ENCODE measurements around the gene BMP8B.

The BMP8B gene

DNA sequence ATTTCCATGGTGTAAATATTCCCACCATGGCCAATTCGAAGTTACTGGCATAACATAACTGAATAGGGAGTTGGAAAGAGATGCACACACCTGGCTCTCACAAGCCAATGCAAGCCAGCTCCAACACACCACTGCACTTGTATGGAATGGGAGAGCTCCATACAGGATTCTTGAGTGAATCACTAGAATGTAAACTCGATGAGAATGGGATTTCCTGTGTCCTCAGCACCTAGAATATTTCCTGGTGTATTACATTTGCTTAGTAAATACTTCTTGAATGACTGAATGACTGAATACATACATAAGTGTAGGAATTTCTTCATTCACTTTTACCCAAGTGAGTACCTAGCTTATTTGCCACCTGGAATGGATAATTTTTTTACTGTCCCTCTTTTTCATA lies 66.2 kb downstream of the BMP8B start:
- no peak for DNase-seq (ENCODE audit: low read depth)

DNA sequence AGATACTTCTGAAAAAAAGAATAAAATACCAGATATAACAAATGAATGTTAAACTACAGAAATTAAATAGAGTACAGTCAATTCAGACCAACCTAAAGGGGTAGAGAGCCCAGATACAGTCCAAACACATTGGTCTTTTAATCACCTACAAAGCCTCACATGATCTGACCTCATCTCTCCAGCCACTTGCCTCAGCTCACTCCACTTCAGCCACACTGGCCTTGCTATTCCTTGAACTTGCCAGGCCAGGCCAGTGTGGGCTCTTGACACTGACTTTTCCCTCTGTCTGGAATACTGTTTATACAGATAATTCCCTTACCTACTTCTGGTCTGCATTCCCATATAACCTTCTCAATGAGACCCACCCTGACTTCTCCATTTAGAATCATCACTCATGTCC lies 67.0 kb downstream of the BMP8B start:
- no peak for DNase-seq (ENCODE audit: low read depth)

DNA sequence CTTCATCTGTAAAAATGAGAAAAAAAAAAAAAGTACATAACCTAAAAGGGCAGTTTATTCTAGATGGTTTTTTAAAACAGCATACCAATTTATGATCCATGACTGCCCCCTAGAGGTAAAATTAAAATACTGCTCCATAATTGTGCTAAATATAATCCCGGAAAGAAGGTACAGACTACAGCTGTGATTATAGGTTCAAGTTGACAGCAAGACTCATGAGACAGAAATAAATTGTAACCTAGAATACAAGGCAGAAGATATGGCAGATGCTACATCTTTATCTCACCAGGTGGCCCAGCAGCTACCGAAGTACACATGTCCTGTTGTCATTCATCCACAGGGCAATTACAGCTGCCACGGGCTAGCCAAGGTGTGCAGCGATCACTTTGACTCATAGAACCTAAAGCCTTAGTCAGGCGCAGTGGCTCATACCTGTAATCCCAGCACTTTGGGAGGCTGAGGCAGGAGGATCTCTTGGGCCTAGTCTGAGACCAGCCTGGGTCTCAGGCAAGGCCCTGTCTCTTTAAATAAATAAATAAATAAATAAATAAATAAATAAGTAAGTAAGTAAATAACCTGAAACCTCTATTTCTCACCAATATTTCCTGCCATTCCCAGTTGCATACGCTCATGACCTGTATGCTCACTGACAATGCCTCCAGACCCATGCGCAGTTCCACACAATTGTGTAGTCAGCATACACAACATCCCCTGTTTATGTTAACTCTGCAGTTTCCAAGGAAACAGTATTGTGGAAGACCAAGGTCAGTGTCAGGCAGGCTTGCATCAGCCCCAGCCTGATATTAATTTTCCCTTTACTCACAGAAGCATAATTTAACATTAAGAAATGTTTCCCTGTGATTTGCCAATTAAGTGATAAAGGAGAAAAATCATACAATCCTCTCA lies 68.3 kb downstream of the BMP8B start:
- peak; percentile 41 for DNase-seq (ENCODE audit: low read depth)

DNA sequence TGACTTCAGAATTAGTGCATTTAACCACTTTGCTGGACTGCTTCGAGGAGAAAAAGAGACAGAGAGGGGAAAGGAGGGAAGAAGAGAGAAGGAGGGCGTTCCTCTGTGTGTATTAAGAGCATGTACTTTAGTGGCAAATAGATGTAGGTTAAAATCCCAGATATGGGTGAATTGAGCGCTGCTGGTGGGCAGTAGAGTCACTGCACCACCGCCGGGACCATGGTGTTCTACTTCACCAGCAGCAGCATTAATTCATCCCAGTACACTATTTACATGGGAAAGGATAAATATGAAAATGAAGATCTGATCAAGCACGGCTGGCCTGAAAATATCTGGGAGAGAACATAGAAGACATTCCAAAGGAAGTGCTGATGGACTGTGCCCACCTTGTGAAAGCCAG lies 70.9 kb downstream of the BMP8B start:
- DNase-seq (ENCODE audit: low read depth), result no peak

DNA sequence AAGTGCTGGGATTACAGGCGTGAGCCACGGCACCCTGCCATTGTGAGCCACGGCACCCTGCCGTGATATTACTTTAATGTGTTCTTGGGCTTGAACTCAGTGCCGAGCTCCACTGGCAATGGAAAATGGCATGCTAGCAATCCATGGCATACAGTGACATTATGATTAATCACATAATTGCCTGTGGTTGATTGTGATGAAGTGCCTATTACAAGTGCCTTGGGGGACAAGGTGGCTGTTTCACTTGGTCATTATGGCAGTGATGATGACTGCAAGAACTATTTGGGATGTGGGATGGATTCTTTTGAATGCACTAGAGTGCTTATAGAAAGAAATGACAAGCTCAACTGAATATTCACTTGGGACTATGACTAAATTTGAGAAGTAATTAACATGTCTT lies 75.1 kb downstream of the BMP8B start:
- DNase-seq (ENCODE audit: low read depth), result no peak

- DNase-seq (ENCODE audit: low read depth), result no peak
These were observed 76.7 kb downstream of the BMP8B start for GRCh38 chr1:39711966-39712340.

GRCh38 chr1:39711104-39711965 lies 77.3 kb downstream of the BMP8B start:
- DNase-seq (ENCODE audit: low read depth), result no peak

- DNase-seq (ENCODE audit: low read depth), result no peak
These were observed 81.2 kb downstream of the BMP8B start for GRCh38 chr1:39707506-39707905.
